Measurements from ENCODE around the gene SMG6. TPM values are rescaled to one million over a fixed set of nuclear protein-coding genes. Genes with fewer than 3 reads are reported as not detected.

SMG6 gene
- total RNA-seq, 1 donor from 2014 or later, result 39.7 TPM

- TF ChIP-seq EZH2 (IDR thresholded peaks at IDR 0.05; ENCODE audit: insufficient read depth, low read length), result no peak
- Histone ChIP-seq H3K4me2 (ENCODE audit: low read length) (peak overlapping the region; percentile 94), H3K9ac (ENCODE audit: low read length) (peak overlapping the region; percentile 97), H3K27ac (ENCODE audit: low read depth, low read length) (peak overlapping the region; percentile 81), H3K79me2 (ENCODE audit: insufficient read depth, low read length) (peaks cover 65% of the 10 kb centered on the region), H2AFZ (ENCODE audit: low read depth, low read length) (peak overlapping the region; percentile 74), H3K4me1 (ENCODE audit: insufficient read depth, low read length) (no peaks in the 10 kb centered on the region), H3K36me3 (ENCODE audit: insufficient read depth, low read length) (peaks cover 15% of the 10 kb centered on the region), H3K4me3 (ENCODE audit: insufficient read depth, low read depth, low read length) (peak overlapping the region; percentile 88), H4K20me1 (ENCODE audit: insufficient read depth, low read length) (peaks cover 45% of the 10 kb centered on the region), H3K9me3 (ENCODE audit: insufficient read depth, low read depth, low read length) (no peaks in the 10 kb centered on the region), H3K27me3 (ENCODE audit: insufficient read depth, low read length) (no peaks in the 10 kb centered on the region)
- DNase-seq (ENCODE audit: low read depth) (no peak), FAIRE-seq (no peak)
- H3K27me3 Mint-ChIP-seq (ENCODE audit: low read depth, unreplicated experiment), result no peaks in the 10 kb centered on the region
- H3K27ac Mint-ChIP-seq (ENCODE audit: unreplicated experiment), result peak overlapping the region; percentile 94
- H3K4me1 Mint-ChIP-seq (ENCODE audit: low read depth, unreplicated experiment), result peaks cover 7% of the 10 kb centered on the region
- peaks cover 18% of the 10 kb centered on the region for H3K36me3 Mint-ChIP-seq (ENCODE audit: low read depth, unreplicated experiment)
- peak overlapping the region; percentile 95 for H3K4me3 Mint-ChIP-seq (ENCODE audit: unreplicated experiment)
- H3K9me3 Mint-ChIP-seq (ENCODE audit: unreplicated experiment), result no peaks in the 10 kb centered on the region
Measured at GRCh38 chr17:2302778-2303203, 794 bp downstream of the SMG6 start.

- H3K4me3 Mint-ChIP-seq (ENCODE audit: unreplicated experiment), result no peak overlapping the region
- no peak overlapping the region for H3K27ac ChIP-seq (ENCODE audit: low read depth, low read length)
- no peak overlapping the region for H2AFZ ChIP-seq (ENCODE audit: low read depth, low read length)
- peaks cover 5% of the 10 kb centered on the region for H3K4me1 ChIP-seq (ENCODE audit: insufficient read depth, low read length)
- H3K9me3 ChIP-seq (ENCODE audit: insufficient read depth, low read depth, low read length), result no peaks in the 10 kb centered on the region
- no peak overlapping the region for H3K4me2 ChIP-seq (ENCODE audit: low read length)
- H3K36me3 Mint-ChIP-seq (ENCODE audit: low read depth, unreplicated experiment), result peaks cover 26% of the 10 kb centered on the region
- H3K4me1 Mint-ChIP-seq (ENCODE audit: low read depth, unreplicated experiment), result peaks cover 23% of the 10 kb centered on the region
- peaks cover 36% of the 10 kb centered on the region for H3K36me3 ChIP-seq (ENCODE audit: insufficient read depth, low read length)
- H3K27me3 Mint-ChIP-seq (ENCODE audit: low read depth, unreplicated experiment), result no peaks in the 10 kb centered on the region
- peaks cover 89% of the 10 kb centered on the region for H3K79me2 ChIP-seq (ENCODE audit: insufficient read depth, low read length)
- FAIRE-seq (no peak), DNase-seq (ENCODE audit: low read depth) (no peak)
- no peaks in the 10 kb centered on the region for H3K9me3 Mint-ChIP-seq (ENCODE audit: unreplicated experiment)
- no peak overlapping the region for H3K27ac Mint-ChIP-seq (ENCODE audit: unreplicated experiment)
- no peak overlapping the region for H3K4me3 ChIP-seq (ENCODE audit: insufficient read depth, low read depth, low read length)
- no peak for TF ChIP-seq CTCF (IDR thresholded peaks at IDR 0.05; ENCODE audit: insufficient read depth, low read depth, low read length)
- TF ChIP-seq EZH2 (IDR thresholded peaks at IDR 0.05; ENCODE audit: insufficient read depth, low read length), result no peak
- H3K27me3 ChIP-seq (ENCODE audit: insufficient read depth, low read length), result no peaks in the 10 kb centered on the region
- H3K9ac ChIP-seq (ENCODE audit: low read length), result no peak overlapping the region
- peaks cover 73% of the 10 kb centered on the region for H4K20me1 ChIP-seq (ENCODE audit: insufficient read depth, low read length)
Measured at GRCh38 chr17:2299756-2300155, 3.8 kb downstream of the SMG6 start.

GRCh38 chr17:2299136-2299535 lies 4.4 kb downstream of the SMG6 start:
- H3K4me1 ChIP-seq (ENCODE audit: insufficient read depth, low read length), result peaks cover 5% of the 10 kb centered on the region
- H2AFZ ChIP-seq (ENCODE audit: low read depth, low read length), result no peak overlapping the region
- Mint-ChIP-seq H3K27me3 (ENCODE audit: low read depth, unreplicated experiment) (no peaks in the 10 kb centered on the region), H3K27ac (ENCODE audit: unreplicated experiment) (no peak overlapping the region), H3K36me3 (ENCODE audit: low read depth, unreplicated experiment) (peaks cover 31% of the 10 kb centered on the region), H3K4me1 (ENCODE audit: low read depth, unreplicated experiment) (peaks cover 28% of the 10 kb centered on the region), H3K4me3 (ENCODE audit: unreplicated experiment) (no peak overlapping the region), H3K9me3 (ENCODE audit: unreplicated experiment) (no peaks in the 10 kb centered on the region)
- no peak overlapping the region for H3K9ac ChIP-seq (ENCODE audit: low read length)
- DNase-seq (ENCODE audit: low read depth) (no peak), FAIRE-seq (no peak)
- no peak overlapping the region for H3K27ac ChIP-seq (ENCODE audit: low read depth, low read length)
- peaks cover 79% of the 10 kb centered on the region for H4K20me1 ChIP-seq (ENCODE audit: insufficient read depth, low read length)
- peaks cover 90% of the 10 kb centered on the region for H3K79me2 ChIP-seq (ENCODE audit: insufficient read depth, low read length)
- H3K27me3 ChIP-seq (ENCODE audit: insufficient read depth, low read length), result no peaks in the 10 kb centered on the region
- no peaks in the 10 kb centered on the region for H3K9me3 ChIP-seq (ENCODE audit: insufficient read depth, low read depth, low read length)
- H3K4me3 ChIP-seq (ENCODE audit: insufficient read depth, low read depth, low read length), result no peak overlapping the region
- peaks cover 38% of the 10 kb centered on the region for H3K36me3 ChIP-seq (ENCODE audit: insufficient read depth, low read length)
- TF ChIP-seq CTCF (IDR thresholded peaks at IDR 0.05; ENCODE audit: insufficient read depth, low read depth, low read length) (no peak), EZH2 (IDR thresholded peaks at IDR 0.05; ENCODE audit: insufficient read depth, low read length) (no peak)
- H3K4me2 ChIP-seq (ENCODE audit: low read length), result no peak overlapping the region

Measured in astrocyte (in vitro differentiated cells and primary cell).